Measurements from ENCODE around the gene DSG3.

The DSG3 gene

GRCh38 chr18:31516437-31516836, 68.9 kb downstream of the DSG3 start:
- DNase-seq (ENCODE audit: low read depth in 2 of 2), result no peak

GRCh38 chr18:31526374-31526773, 78.8 kb downstream of the DSG3 start:
- no peak for DNase-seq (ENCODE audit: low read depth in 2 of 2)
